ENCODE results near the gene MACROH2A2. TPM values are rescaled to one million over a fixed set of nuclear protein-coding genes. Genes with fewer than 3 reads are reported as not detected.

Gene MACROH2A2
- total and polyA plus RNA-seq, 2 of the 13 experiments (the other 11 are each of a cell fraction or from before 2014, with no cell fraction given) = 9.8 to 43.1 TPM

GRCh38 chr10:70145666-70146488 lies 93.2 kb downstream of the MACROH2A2 start (continued):
- TF ChIP-seq MEIS1 (CRISPR knock-in tag; IDR thresholded peaks at IDR 0.05; ENCODE audit: borderline replicate concordance) = no peak
- 0 out of 2 replicates have a peak, but pooled peaks have one; percentile 45 for TF ChIP-seq SPEN (CRISPR knock-in tag; IDR thresholded peaks at IDR 0.05; ENCODE audit: low read depth)
- TF ChIP-seq ZNF576 (CRISPR knock-in tag; IDR thresholded peaks at IDR 0.05) = no peak
- TF ChIP-seq CBX1 (IDR thresholded peaks at IDR 0.05; ENCODE audit: low read depth) = no peak
- no peak for TF ChIP-seq CHD2 (IDR thresholded peaks at IDR 0.05; ENCODE audit: low read depth, low read length)
- no peak for TF ChIP-seq ZNF337 (CRISPR knock-in tag; IDR thresholded peaks at IDR 0.05; ENCODE audit: borderline replicate concordance, low read depth)
- TF ChIP-seq TEAD3 (CRISPR knock-in tag; optimal IDR thresholded peaks at IDR 0.05; ENCODE audit: borderline replicate concordance) = peak; percentile 39
- TF ChIP-seq TMF1 (CRISPR knock-in tag; IDR thresholded peaks at IDR 0.05; ENCODE audit: low read depth) = peak; percentile 91
- TF ChIP-seq NR1H2 (CRISPR knock-in tag; IDR thresholded peaks at IDR 0.05; ENCODE audit: borderline replicate concordance, low read depth) = peak; percentile 76

- intact Hi-C loops (cut with micrococcal nuclease; ENCODE audit: unreplicated experiment) (loop anchor here (1.0 kb wide), 3 partner anchors 14 to 218 kb away; partner anchors contain the start of gene AIFM2), in situ Hi-C loops (cut with HindIII; ENCODE audit: extremely low pct_ligation_motif_present, low pct_unique_long_range_greater_than_20kb) (no loop called here)
- Histone ChIP-seq H2AFZ (ENCODE audit: low read length) (no peak within 1 kb of the TSS), H3K4me2 (ENCODE audit: low read depth, low read length) (peak within 1 kb of the TSS; percentile 81), H3K27ac (ENCODE audit: extremely low read length, insufficient read depth, low read length) (peak within 1 kb of the TSS; percentile 81), H3K9ac (ENCODE audit: insufficient read depth, low read depth, low read length) (peak within 1 kb of the TSS; percentile 82), H3K4me3 (replicated peaks in 1 of 3; ENCODE audit: insufficient read depth in 1 of 3, low read depth in 2 of 3, low read length in 3 of 3) (peak within 1 kb of the TSS; percentile 66 to 92 (median 77)), H3K27me3 (ENCODE audit: control insufficient read depth in 1 of 2, insufficient read depth in 2 of 2, low read length in 2 of 2) (no peaks in the 10 kb centered on the region), H3K79me2 (ENCODE audit: insufficient read depth, low read length) (peaks cover 10% of the 10 kb centered on the region), H3K36me3 (replicated peaks in 1 of 2; ENCODE audit: control insufficient read depth in 1 of 2, insufficient read depth in 2 of 2, low read length in 2 of 2) (peaks cover 5 to 28% of the 10 kb centered on the region in 2 experiments), H3K9me3 (ENCODE audit: low read length) (no peaks in the 10 kb centered on the region), H4K20me1 (ENCODE audit: insufficient read depth, low read length) (no peaks in the 10 kb centered on the region), H3K4me1 (ENCODE audit: insufficient read depth, low read length) (peaks cover 24% of the 10 kb centered on the region)
- FAIRE-seq (peak; percentile 100), ATAC-seq (peak; percentile 90), DNase-seq (ENCODE audit: low spot score) (peak; percentile 97)
- ChIA-PET POLR2A (interaction anchor here (0.6 to 4.3 kb wide), 30 partner anchors 9 to 259 kb away, joined by 3 to 109 read pairs (median 6); partner anchors contain the start of genes AIFM2, EIF4EBP2, PPA1 and SAR1A), CTCF (ENCODE audit: low intra/inter-chr PET ratio, low total read pairs) (interaction anchor here (0.7 to 1.9 kb wide), 5 partner anchors 14 to 62 kb away, joined by 3 to 18 read pairs (median 5); partner anchors contain the start of gene AIFM2)
- TSS peak; percentile 91 for BruUV-seq (replicated peaks)
- WGBS (ENCODE audit: low lambda C conversion rate) = 3% methylated on average over 19 of the region's 39 CpGs
- 0 out of 2 replicates have a peak, but pooled peaks have one; percentile 30 for TF ChIP-seq STAT5B (CRISPR knock-in tag; IDR thresholded peaks at IDR 0.05)
- TF ChIP-seq TBL1XR1 (IDR thresholded peaks at IDR 0.05; ENCODE audit: borderline replicate concordance, low read length, partially characterized antibody) = peak; percentile 25
- no peak for TF ChIP-seq ZUFSP (CRISPR knock-in tag; IDR thresholded peaks at IDR 0.05; ENCODE audit: borderline replicate concordance)
- TF ChIP-seq ZNF576 (CRISPR knock-in tag; IDR thresholded peaks at IDR 0.05) = no peak
- TF ChIP-seq ZNF720 (CRISPR knock-in tag; IDR thresholded peaks at IDR 0.05) = no peak
- TF ChIP-seq IKZF1 (IDR thresholded peaks at IDR 0.05) = no peak
- 0 out of 2 replicates have a peak, but pooled peaks have one; percentile 13 for TF ChIP-seq GLI4 (CRISPR knock-in tag; IDR thresholded peaks at IDR 0.05; ENCODE audit: borderline replicate concordance)
- peak; percentile 27 for TF ChIP-seq ASH2L (IDR thresholded peaks at IDR 0.05; ENCODE audit: insufficient read length, low read depth, low read length)
These were observed 94.0 kb downstream of the MACROH2A2 start, which contains the start of gene TYSND1 for GRCh38 chr10:70146489-70147258. TYSND1 (minus strand) TSS chr10:70146700; CDS start chr10:70146586, 114 bp downstream.
